Left ventricle myocardium superior (tissue), 1 donor: ENCODE results near the gene PTK7. TPM values are rescaled to one million over a fixed set of nuclear protein-coding genes. Genes with fewer than 3 reads are reported as not detected.
A peak's percentile ranks its signal among the peaks of the same experiment; 100 is the strongest.

Experiments used
- ATAC-seq: fragments of 200-7000 bp; cut with Tn5 transposase; one replicate; pipeline ENCODE4 v1.9.1; 2020; ENCODE audit warnings: mild to moderate bottlenecking, moderate library complexity
- DNase-seq: peaks from one replicate; pipeline ENCODE4 v3.0.0-alpha.2; 2020
- intact Hi-C: fragments of 100-400 bp; cut with micrococcal nuclease; formaldehyde crosslinking; loops from one replicate; pipeline ENCODE4 v1.11.0; 2022
- total RNA-seq: library from RNA; stranded (reverse); fragmentation: NEBNext Ultra II Directional; extraction: Animal tissue kit (Norgen Biotek cat#: 25700); gene quantifications from one replicate; pipeline ENCODE4 v1.2.1, GENCODE V29; 2021
- donor health status: DM: no; HTN: yes; CAD: no; lungs with severe emphysema.

PTK7 gene
- total RNA-seq, 1 donor from 2014 or later = 2.1 TPM

GRCh38 chr6:43052842-43053544 lies 23.1 kb upstream of the PTK7 start:
- ATAC-seq (peak; percentile 38), DNase-seq (peak; percentile 35)
- intact Hi-C loops = no loop called here

GRCh38 chr6:43053545-43054205 lies 22.4 kb upstream of the PTK7 start, which contains the start of gene CUL7:
CUL7 (minus strand) TSS chr6:43053851; CDS start chr6:43052788, 1,063 bp downstream.
- ATAC-seq (peak; percentile 95), DNase-seq (peak; percentile 95)
- intact Hi-C loops = no loop called here

GRCh38 chr6:43054206-43054943 lies 21.7 kb upstream of the PTK7 start:
- intact Hi-C loops = no loop called here
- ATAC-seq (no peak), DNase-seq (peak; percentile 39)

- DNase-seq = no peak
- ATAC-seq = no peak
- intact Hi-C loops = no loop called here
Observed at GRCh38 chr6:43055966-43056365, 20.1 kb upstream of the PTK7 start.

GRCh38 chr6:43058531-43058930 lies 17.6 kb upstream of the PTK7 start:
- intact Hi-C loops = no loop called here
- DNase-seq = no peak
- no peak for ATAC-seq

- ATAC-seq = peak; percentile 97
- DNase-seq = peak; percentile 97
- intact Hi-C loops = no loop called here
Observed at GRCh38 chr6:43059168-43060033, 16.7 kb upstream of the PTK7 start, which contains the start of the genes KLC4 and MRPL2. KLC4 (plus strand) TSS chr6:43059631; CDS start chr6:43061336, 1,705 bp downstream. MRPL2 (minus strand) TSS chr6:43059434; CDS start chr6:43059381, 53 bp downstream.

GRCh38 chr6:43060034-43060754 lies 15.9 kb upstream of the PTK7 start:
- intact Hi-C loops = no loop called here
- peak; percentile 32 for ATAC-seq
- DNase-seq = no peak

- ATAC-seq = no peak
- intact Hi-C loops = no loop called here
- no peak for DNase-seq
Observed at GRCh38 chr6:43060755-43061633, 15.1 kb upstream of the PTK7 start.

GRCh38 chr6:43061861-43062260 lies 14.3 kb upstream of the PTK7 start:
- intact Hi-C loops = no loop called here
- DNase-seq (no peak), ATAC-seq (no peak)

GRCh38 chr6:43062818-43063217 lies 13.3 kb upstream of the PTK7 start:
- intact Hi-C loops = no loop called here
- DNase-seq (no peak), ATAC-seq (no peak)

GRCh38 chr6:43070028-43070632 lies 6.0 kb upstream of the PTK7 start:
- no peak for DNase-seq
- intact Hi-C loops = no loop called here
- ATAC-seq = no peak

GRCh38 chr6:43074847-43075669 lies 1.1 kb upstream of the PTK7 start:
- intact Hi-C loops = no loop called here

GRCh38 chr6:43076464-43077332 lies 584 bp downstream of the PTK7 start:
- ATAC-seq (peak; percentile 17), DNase-seq (peak; percentile 30)
- intact Hi-C loops = no loop called here

More at GRCh38 chr6:43074847-43075669, 1.1 kb upstream of the PTK7 start:
- ATAC-seq (peak; percentile 6), DNase-seq (no peak)

GRCh38 chr6:43077333-43077809 lies 1.3 kb downstream of the PTK7 start:
- DNase-seq = no peak
- intact Hi-C loops = no loop called here
- no peak for ATAC-seq

GRCh38 chr6:43077981-43078511 lies 1.9 kb downstream of the PTK7 start:
- ATAC-seq (no peak), DNase-seq (no peak)
- intact Hi-C loops = no loop called here
